ENCODE data around the gene FLNA.

The FLNA gene

GRCh38 chrX:154359362-154360154 lies 14.9 kb downstream of the FLNA start:
- H2AFZ ChIP-seq (ENCODE audit: low read length): no peak overlapping the region
- no peaks in the 10 kb centered on the region for H3F3A ChIP-seq (ENCODE audit: insufficient read depth, low read length)
- no peak overlapping the region for H3K4me2 ChIP-seq (ENCODE audit: low read length)
- H3K9me3 ChIP-seq (ENCODE audit: low read length): no peaks in the 10 kb centered on the region
- H3K4me1 ChIP-seq (ENCODE audit: insufficient read depth, low read length, severe bottlenecking): no peaks in the 10 kb centered on the region
- H3K9ac ChIP-seq (ENCODE audit: low read length): no peak overlapping the region
- H3K79me2 ChIP-seq (ENCODE audit: insufficient read depth, low read length): no peaks in the 10 kb centered on the region
- no peak overlapping the region for H3K27ac ChIP-seq (ENCODE audit: low read depth, low read length, poor library complexity, severe bottlenecking)
- no peak overlapping the region for H3K4me3 ChIP-seq (ENCODE audit: low read depth, low read length, poor library complexity, severe bottlenecking)
- H3K27me3 ChIP-seq (ENCODE audit: insufficient read depth, low read length): no peaks in the 10 kb centered on the region
- TF ChIP-seq, protein P1, sequence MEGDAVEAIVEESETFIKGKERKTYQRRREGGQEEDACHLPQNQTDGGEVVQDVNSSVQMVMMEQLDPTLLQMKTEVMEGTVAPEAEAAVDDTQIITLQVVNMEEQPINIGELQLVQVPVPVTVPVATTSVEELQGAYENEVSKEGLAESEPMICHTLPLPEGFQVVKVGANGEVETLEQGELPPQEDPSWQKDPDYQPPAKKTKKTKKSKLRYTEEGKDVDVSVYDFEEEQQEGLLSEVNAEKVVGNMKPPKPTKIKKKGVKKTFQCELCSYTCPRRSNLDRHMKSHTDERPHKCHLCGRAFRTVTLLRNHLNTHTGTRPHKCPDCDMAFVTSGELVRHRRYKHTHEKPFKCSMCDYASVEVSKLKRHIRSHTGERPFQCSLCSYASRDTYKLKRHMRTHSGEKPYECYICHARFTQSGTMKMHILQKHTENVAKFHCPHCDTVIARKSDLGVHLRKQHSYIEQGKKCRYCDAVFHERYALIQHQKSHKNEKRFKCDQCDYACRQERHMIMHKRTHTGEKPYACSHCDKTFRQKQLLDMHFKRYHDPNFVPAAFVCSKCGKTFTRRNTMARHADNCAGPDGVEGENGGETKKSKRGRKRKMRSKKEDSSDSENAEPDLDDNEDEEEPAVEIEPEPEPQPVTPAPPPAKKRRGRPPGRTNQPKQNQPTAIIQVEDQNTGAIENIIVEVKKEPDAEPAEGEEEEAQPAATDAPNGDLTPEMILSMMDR (IDR thresholded peaks at IDR 0.05; ENCODE audit: low read length): no peak
- no peak for TF ChIP-seq EZH2 (IDR thresholded peaks at IDR 0.05; ENCODE audit: borderline replicate concordance, low read length)
- no peaks in the 10 kb centered on the region for H4K20me1 ChIP-seq (ENCODE audit: insufficient read depth, low read length)
- H3K9me2 ChIP-seq (ENCODE audit: low read depth, low read length): no peaks in the 10 kb centered on the region
- H3K36me3 ChIP-seq (ENCODE audit: insufficient read depth, low read length): peaks cover 31% of the 10 kb centered on the region

GRCh38 chrX:154358829-154359228 lies 15.6 kb downstream of the FLNA start:
- no peak overlapping the region for H3K4me3 ChIP-seq (ENCODE audit: low read depth, low read length, poor library complexity, severe bottlenecking)
- H3K79me2 ChIP-seq (ENCODE audit: insufficient read depth, low read length): no peaks in the 10 kb centered on the region
- H3F3A ChIP-seq (ENCODE audit: insufficient read depth, low read length): no peaks in the 10 kb centered on the region
- no peaks in the 10 kb centered on the region for H3K9me3 ChIP-seq (ENCODE audit: low read length)
- no peaks in the 10 kb centered on the region for H3K4me1 ChIP-seq (ENCODE audit: insufficient read depth, low read length, severe bottlenecking)
- no peaks in the 10 kb centered on the region for H3K27me3 ChIP-seq (ENCODE audit: insufficient read depth, low read length)
- H3K9me2 ChIP-seq (ENCODE audit: low read depth, low read length): no peaks in the 10 kb centered on the region
- H3K4me2 ChIP-seq (ENCODE audit: low read length): no peak overlapping the region
- no peak overlapping the region for H3K27ac ChIP-seq (ENCODE audit: low read depth, low read length, poor library complexity, severe bottlenecking)
- H2AFZ ChIP-seq (ENCODE audit: low read length): no peak overlapping the region
- peaks cover 37% of the 10 kb centered on the region for H3K36me3 ChIP-seq (ENCODE audit: insufficient read depth, low read length)
- no peak for TF ChIP-seq EZH2 (IDR thresholded peaks at IDR 0.05; ENCODE audit: borderline replicate concordance, low read length)
- TF ChIP-seq, protein P1 (IDR thresholded peaks at IDR 0.05; ENCODE audit: low read length): no peak
- no peak overlapping the region for H3K9ac ChIP-seq (ENCODE audit: low read length)
- no peaks in the 10 kb centered on the region for H4K20me1 ChIP-seq (ENCODE audit: insufficient read depth, low read length)

GRCh38 chrX:154358011-154358410 lies 16.4 kb downstream of the FLNA start:
- Histone ChIP-seq H2AFZ (ENCODE audit: low read length) (no peak overlapping the region), H3K79me2 (ENCODE audit: insufficient read depth, low read length) (no peaks in the 10 kb centered on the region), H3K27ac (ENCODE audit: low read depth, low read length, poor library complexity, severe bottlenecking) (no peak overlapping the region), H4K20me1 (ENCODE audit: insufficient read depth, low read length) (no peaks in the 10 kb centered on the region), H3K4me2 (ENCODE audit: low read length) (no peak overlapping the region), H3K9me3 (ENCODE audit: low read length) (no peaks in the 10 kb centered on the region), H3K9ac (ENCODE audit: low read length) (no peak overlapping the region), H3K4me3 (ENCODE audit: low read depth, low read length, poor library complexity, severe bottlenecking) (no peak overlapping the region), H3K27me3 (ENCODE audit: insufficient read depth, low read length) (no peaks in the 10 kb centered on the region), H3K9me2 (ENCODE audit: low read depth, low read length) (no peaks in the 10 kb centered on the region), H3K4me1 (ENCODE audit: insufficient read depth, low read length, severe bottlenecking) (no peaks in the 10 kb centered on the region), H3F3A (ENCODE audit: insufficient read depth, low read length) (no peaks in the 10 kb centered on the region), H3K36me3 (ENCODE audit: insufficient read depth, low read length) (peaks cover 44% of the 10 kb centered on the region)
- no peak for TF ChIP-seq EZH2 (IDR thresholded peaks at IDR 0.05; ENCODE audit: borderline replicate concordance, low read length)
- TF ChIP-seq, protein P1 (IDR thresholded peaks at IDR 0.05; ENCODE audit: low read length): no peak

Data from OCI-LY1 (cell line).